Measurements from ENCODE around the gene SLC6A17.

The SLC6A17 gene

GRCh38 chr1:110203021-110203661 is 52.8 kb downstream of the SLC6A17 start:
- TF ChIP-seq, protein P1, sequence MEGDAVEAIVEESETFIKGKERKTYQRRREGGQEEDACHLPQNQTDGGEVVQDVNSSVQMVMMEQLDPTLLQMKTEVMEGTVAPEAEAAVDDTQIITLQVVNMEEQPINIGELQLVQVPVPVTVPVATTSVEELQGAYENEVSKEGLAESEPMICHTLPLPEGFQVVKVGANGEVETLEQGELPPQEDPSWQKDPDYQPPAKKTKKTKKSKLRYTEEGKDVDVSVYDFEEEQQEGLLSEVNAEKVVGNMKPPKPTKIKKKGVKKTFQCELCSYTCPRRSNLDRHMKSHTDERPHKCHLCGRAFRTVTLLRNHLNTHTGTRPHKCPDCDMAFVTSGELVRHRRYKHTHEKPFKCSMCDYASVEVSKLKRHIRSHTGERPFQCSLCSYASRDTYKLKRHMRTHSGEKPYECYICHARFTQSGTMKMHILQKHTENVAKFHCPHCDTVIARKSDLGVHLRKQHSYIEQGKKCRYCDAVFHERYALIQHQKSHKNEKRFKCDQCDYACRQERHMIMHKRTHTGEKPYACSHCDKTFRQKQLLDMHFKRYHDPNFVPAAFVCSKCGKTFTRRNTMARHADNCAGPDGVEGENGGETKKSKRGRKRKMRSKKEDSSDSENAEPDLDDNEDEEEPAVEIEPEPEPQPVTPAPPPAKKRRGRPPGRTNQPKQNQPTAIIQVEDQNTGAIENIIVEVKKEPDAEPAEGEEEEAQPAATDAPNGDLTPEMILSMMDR (IDR thresholded peaks at IDR 0.05; ENCODE audit: extremely low read depth, missing control alignments), result peak; percentile 45

GRCh38 chr1:110205156-110205555 is 54.9 kb downstream of the SLC6A17 start:
- TF ChIP-seq, protein P1 (IDR thresholded peaks at IDR 0.05; ENCODE audit: extremely low read depth, missing control alignments), result no peak
- no peak for DNase-seq (ENCODE audit: low spot score)

More at GRCh38 chr1:110203021-110203661, 52.8 kb downstream of the SLC6A17 start:
- DNase-seq (ENCODE audit: low spot score), result peak; percentile 78

- TF ChIP-seq, protein P1 (IDR thresholded peaks at IDR 0.05; ENCODE audit: extremely low read depth, missing control alignments), result no peak
- no peak for DNase-seq (ENCODE audit: low spot score)
Measured at GRCh38 chr1:110205591-110206155, 55.4 kb downstream of the SLC6A17 start.

DNA sequence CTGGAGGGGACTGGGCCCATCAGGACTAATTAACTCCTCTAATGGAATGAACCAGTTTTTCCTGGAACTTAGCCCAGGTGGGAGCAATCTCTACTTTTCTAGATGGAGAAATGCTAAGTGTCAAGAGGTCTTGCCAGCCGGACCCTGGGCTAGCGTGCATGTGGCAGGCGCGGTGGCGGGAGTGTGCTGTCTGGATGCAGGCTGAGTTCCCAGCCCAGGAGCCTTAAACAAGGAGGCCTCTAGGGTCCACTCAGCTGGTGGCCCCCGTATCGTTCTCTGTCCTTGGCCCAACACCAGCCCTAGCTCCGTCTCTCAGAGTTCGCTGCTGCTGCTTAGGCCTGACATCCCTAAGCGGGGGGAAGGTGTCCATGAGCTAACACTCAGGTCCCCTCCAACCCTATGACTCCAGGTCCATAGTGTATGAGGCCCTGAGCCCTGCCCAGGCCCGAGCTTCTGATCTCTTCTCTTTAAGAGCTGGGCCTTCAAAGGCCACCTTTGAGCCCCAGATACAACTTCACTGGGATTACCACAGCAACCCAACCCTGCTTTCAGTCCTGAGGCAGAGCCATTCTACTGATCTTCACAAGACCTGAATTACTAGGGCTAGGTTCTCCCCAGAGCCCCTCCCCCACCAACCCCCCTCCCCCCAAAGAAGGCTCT is 56.1 kb downstream of the SLC6A17 start:
- no peak for DNase-seq (ENCODE audit: low spot score)
- TF ChIP-seq, protein P1 (IDR thresholded peaks at IDR 0.05; ENCODE audit: extremely low read depth, missing control alignments), result no peak

GRCh38 chr1:110207831-110208230 is 57.5 kb downstream of the SLC6A17 start:
- peak; percentile 81 for DNase-seq (ENCODE audit: low spot score)
- TF ChIP-seq, protein P1 (IDR thresholded peaks at IDR 0.05; ENCODE audit: extremely low read depth, missing control alignments), result peak; percentile 68

DNA sequence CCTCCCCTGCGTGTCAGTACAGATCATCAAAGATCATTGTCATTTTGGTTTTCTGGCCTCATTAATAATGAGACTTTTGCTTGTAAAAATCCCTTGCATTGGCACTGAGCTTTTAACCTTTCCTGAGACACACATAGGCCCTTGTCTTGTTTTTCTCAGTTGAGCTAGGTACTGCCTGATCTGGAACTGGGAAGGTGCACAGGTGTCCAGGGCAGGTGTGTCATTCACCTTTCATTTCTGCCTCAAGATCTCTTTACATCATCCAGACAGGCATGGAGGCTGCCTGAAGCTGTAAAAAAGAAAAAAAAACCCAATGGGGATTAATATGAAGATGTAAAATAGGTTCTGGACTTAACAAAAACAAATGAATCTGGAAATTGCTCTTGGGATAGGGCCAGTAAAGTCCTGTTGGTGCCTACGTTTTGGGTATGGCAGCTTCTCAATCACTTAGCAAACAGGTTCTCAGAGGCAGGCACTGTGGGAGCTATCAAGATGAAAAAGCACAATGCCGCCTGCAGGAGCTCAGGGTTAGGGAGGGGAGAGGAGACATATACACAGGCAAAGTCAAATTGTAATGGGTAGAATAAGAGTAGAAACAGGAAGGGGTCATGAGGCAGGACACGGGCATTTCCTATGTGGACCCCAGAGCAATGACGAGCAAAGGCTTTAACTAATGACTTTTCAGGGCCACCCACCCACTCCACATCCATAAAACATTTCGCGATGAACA is 58.8 kb downstream of the SLC6A17 start:
- TF ChIP-seq, protein P1 (IDR thresholded peaks at IDR 0.05; ENCODE audit: extremely low read depth, missing control alignments), result no peak
- DNase-seq (ENCODE audit: low spot score), result no peak

All from GM20000 (cell line).